KMS-11 (cell line): ENCODE data around the gene NAV2.

Source experiments
- H2AFZ ChIP-seq: fragments of 200-600 bp; sonication (generic); 2 replicates; pipeline ENCODE4 v1.6.1; 2016; ENCODE audit warnings: antibody characterized with exemption, mixed run types, low read depth
- H3K27ac ChIP-seq: fragments of 200-600 bp; sonication (generic); 2 replicates; pipeline ENCODE4 v1.6.1; 2016; ENCODE audit warnings: mild to moderate bottlenecking, mixed run types
- H3K27me3 ChIP-seq: fragments of 200-600 bp; sonication (generic); 2 replicates; pipeline ENCODE4 v1.6.1; 2017; ENCODE audit warnings: mild to moderate bottlenecking, low read depth, mixed run types, moderate library complexity; ENCODE audit not compliant: insufficient read depth
- H3K36me3 ChIP-seq: fragments of 200-600 bp; sonication (generic); 2 replicates; pipeline ENCODE4 v1.6.1; 2017; ENCODE audit warnings: mild to moderate bottlenecking, mixed run types; ENCODE audit not compliant: insufficient read depth
- H3K4me1 ChIP-seq: fragments of 200-600 bp; sonication (generic); 2 replicates; pipeline ENCODE4 v1.6.1; 2016; ENCODE audit warnings: mild to moderate bottlenecking, low read depth, mixed run types; ENCODE audit not compliant: poor library complexity, severe bottlenecking
- H3K4me2 ChIP-seq: fragments of 200-600 bp; sonication (generic); 2 replicates; pipeline ENCODE4 v1.7.0; 2016; ENCODE audit warnings: mild to moderate bottlenecking, mixed run types
- H3K4me3 ChIP-seq: fragments of 200-600 bp; sonication (generic); IDR thresholded peaks from 2 replicates; pipeline ENCODE4 v1.6.1; 2017; ENCODE audit warnings: low read depth, low read length, mixed read lengths; ENCODE audit not compliant: insufficient read depth
- H3K79me2 ChIP-seq: fragments of 200-600 bp; sonication (generic); 2 replicates; pipeline ENCODE4 v1.6.1; 2016; ENCODE audit warnings: low read depth, mixed run types; ENCODE audit not compliant: insufficient read depth
- H3K9ac ChIP-seq: fragments of 200-600 bp; sonication (generic); 2 replicates; pipeline ENCODE4 v1.6.1; 2016; ENCODE audit warnings: mild to moderate bottlenecking, mixed run types
- H4K20me1 ChIP-seq: fragments of 200-600 bp; sonication (generic); 2 replicates; pipeline ENCODE4 v1.6.1; 2016; ENCODE audit warnings: mild to moderate bottlenecking, mixed run types; ENCODE audit not compliant: insufficient read depth
- CTCF ChIP-seq: fragments of 200-600 bp; sonication (generic); conservative IDR thresholded peaks from 2 replicates; pipeline ENCODE4 v1.6.1; 2017; ENCODE audit warnings: low read depth, mild to moderate bottlenecking, antibody characterized with exemption, low read length, moderate library complexity, mixed read lengths

Gene NAV2

GRCh38 chr11:20155683-20156279 lies 443.1 kb downstream of the NAV2 start:
- no peak overlapping the region for H3K9ac ChIP-seq
- no peak overlapping the region for H3K4me3 ChIP-seq
- H2AFZ ChIP-seq: no peak overlapping the region
- H3K27me3 ChIP-seq: 0 out of 2 replicates have a peak, but pooled peaks cover 3% of the 10 kb centered on the region
- no peaks in the 10 kb centered on the region for H3K79me2 ChIP-seq
- H3K4me1 ChIP-seq: no peaks in the 10 kb centered on the region
- no peaks in the 10 kb centered on the region for H3K36me3 ChIP-seq
- H4K20me1 ChIP-seq: no peaks in the 10 kb centered on the region
- no peak overlapping the region for H3K27ac ChIP-seq
- H3K4me2 ChIP-seq: no peak overlapping the region
- TF ChIP-seq CTCF: no peak

GRCh38 chr11:20156280-20156875 lies 443.7 kb downstream of the NAV2 start:
- Histone ChIP-seq H3K9ac (no peak overlapping the region), H4K20me1 (no peaks in the 10 kb centered on the region), H3K27me3 (0 out of 2 replicates have a peak, but pooled peaks cover 5% of the 10 kb centered on the region), H3K4me3 (no peak overlapping the region), H3K36me3 (no peaks in the 10 kb centered on the region), H3K4me1 (no peaks in the 10 kb centered on the region), H3K4me2 (no peak overlapping the region), H3K27ac (no peak overlapping the region), H2AFZ (no peak overlapping the region), H3K79me2 (no peaks in the 10 kb centered on the region)
- TF ChIP-seq CTCF: no peak

GRCh38 chr11:20156876-20157613 lies 444.4 kb downstream of the NAV2 start:
- Histone ChIP-seq H3K27me3 (peaks cover 9% of the 10 kb centered on the region; the same call in 1 of the 2 replicates), H3K36me3 (no peaks in the 10 kb centered on the region), H3K79me2 (no peaks in the 10 kb centered on the region), H3K27ac (no peak overlapping the region), H3K4me2 (no peak overlapping the region), H3K4me1 (no peaks in the 10 kb centered on the region), H3K4me3 (no peak overlapping the region), H3K9ac (no peak overlapping the region), H2AFZ (no peak overlapping the region), H4K20me1 (no peaks in the 10 kb centered on the region)
- no peak for TF ChIP-seq CTCF

DNA sequence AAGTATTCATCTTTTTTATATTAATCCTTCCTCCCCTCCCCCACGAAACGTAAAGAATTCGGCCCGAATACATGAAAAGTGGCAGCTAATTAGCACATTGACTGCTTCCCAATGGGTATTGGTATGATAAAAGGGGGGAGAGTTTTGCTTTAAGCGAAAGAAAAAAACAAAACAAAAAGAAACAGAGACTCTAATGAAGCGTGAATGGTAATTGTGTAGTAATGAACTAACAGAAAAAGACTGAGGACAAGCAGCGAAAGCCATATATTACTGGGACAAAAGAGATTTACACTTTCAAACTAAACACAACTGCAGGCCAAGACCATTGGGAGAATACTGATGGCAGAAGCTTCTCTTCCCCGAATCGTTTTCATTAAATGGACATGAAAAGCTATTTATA lies 445.1 kb downstream of the NAV2 start:
- Histone ChIP-seq H3K4me2 (no peak overlapping the region), H2AFZ (no peak overlapping the region), H3K9ac (no peak overlapping the region), H3K4me3 (no peak overlapping the region), H3K79me2 (no peaks in the 10 kb centered on the region), H3K4me1 (no peaks in the 10 kb centered on the region), H4K20me1 (no peaks in the 10 kb centered on the region), H3K27ac (no peak overlapping the region), H3K36me3 (no peaks in the 10 kb centered on the region), H3K27me3 (peaks cover 9% of the 10 kb centered on the region; the same call in 1 of the 2 replicates)
- TF ChIP-seq CTCF: no peak
